Chondrocyte (in vitro differentiated cells): ENCODE results near the gene CMC1. TPM values are rescaled to one million over a fixed set of nuclear protein-coding genes. Genes with fewer than 3 reads are reported as not detected.

Experiments
- DNase-seq: peaks from one replicate; pipeline ENCODE4 v3.0.0; 2021; ENCODE audit warnings: mixed read lengths, low spot score
- H3K27ac Mint-ChIP-seq: one replicate; pipeline ENCODE4 v1.8.0; 2021; ENCODE audit warnings: mild to moderate bottlenecking, moderate library complexity, mixed read lengths; ENCODE audit not compliant: unreplicated experiment
- H3K27me3 Mint-ChIP-seq: 2 replicates; pipeline ENCODE4 v1.8.0; 2021; ENCODE audit warnings: low read depth, mixed read lengths
- H3K36me3 Mint-ChIP-seq: 2 replicates; pipeline ENCODE4 v1.8.0; 2021; ENCODE audit warnings: low read depth, mixed read lengths
- H3K4me1 Mint-ChIP-seq: 2 replicates; pipeline ENCODE4 v1.8.0; 2021; ENCODE audit warnings: low read depth, mild to moderate bottlenecking, mixed read lengths
- H3K4me3 Mint-ChIP-seq: one replicate; pipeline ENCODE4 v1.8.0; 2021; ENCODE audit warnings: mild to moderate bottlenecking, moderate library complexity, mixed read lengths; ENCODE audit not compliant: unreplicated experiment
- H3K9me3 Mint-ChIP-seq: 2 replicates; pipeline ENCODE4 v1.8.0; 2021; ENCODE audit warnings: low read depth, mixed read lengths
- CTCF ChIP-seq: fragments of 200-600 bp; sonication (generic); IDR thresholded peaks from 2 replicates; pipeline ENCODE4 v1.5.0; 2021; ENCODE audit warnings: antibody characterized with exemption, mild to moderate bottlenecking, moderate library complexity
- total RNA-seq: library from RNA; stranded (reverse); gene quantifications from 3 replicates; pipeline ENCODE4 v1.2.1, GENCODE V29; 2021

The CMC1 gene
- total RNA-seq, 1 donor from 2014 or later: 9.4 TPM

GRCh38 chr3:28278918-28279317 lies 37.5 kb downstream of the CMC1 start:
- Mint-ChIP-seq H3K9me3 (peaks cover 5% of the 10 kb centered on the region), H3K4me1 (no peaks in the 10 kb centered on the region), H3K27me3 (no peaks in the 10 kb centered on the region), H3K36me3 (peaks cover 10% of the 10 kb centered on the region), H3K4me3 (no peak overlapping the region), H3K27ac (no peak overlapping the region)
- no peak for TF ChIP-seq CTCF
- no peak for DNase-seq

GRCh38 chr3:28279770-28280169 lies 38.4 kb downstream of the CMC1 start:
- no peaks in the 10 kb centered on the region for H3K9me3 Mint-ChIP-seq
- TF ChIP-seq CTCF: no peak
- H3K27me3 Mint-ChIP-seq: no peaks in the 10 kb centered on the region
- peaks cover 4% of the 10 kb centered on the region for H3K36me3 Mint-ChIP-seq
- no peak overlapping the region for H3K4me3 Mint-ChIP-seq
- no peaks in the 10 kb centered on the region for H3K4me1 Mint-ChIP-seq
- H3K27ac Mint-ChIP-seq: no peak overlapping the region
- no peak for DNase-seq

- H3K4me1 Mint-ChIP-seq: no peaks in the 10 kb centered on the region
- H3K27me3 Mint-ChIP-seq: no peaks in the 10 kb centered on the region
- no peak for TF ChIP-seq CTCF
- no peaks in the 10 kb centered on the region for H3K9me3 Mint-ChIP-seq
- no peak overlapping the region for H3K27ac Mint-ChIP-seq
- peaks cover 1% of the 10 kb centered on the region for H3K36me3 Mint-ChIP-seq
- DNase-seq: no peak
- no peak overlapping the region for H3K4me3 Mint-ChIP-seq
Measured at GRCh38 chr3:28280781-28281180, 39.4 kb downstream of the CMC1 start.

- peak; percentile 82 for TF ChIP-seq CTCF
- Mint-ChIP-seq H3K4me3 (no peak overlapping the region), H3K4me1 (no peaks in the 10 kb centered on the region), H3K27me3 (no peaks in the 10 kb centered on the region), H3K27ac (no peak overlapping the region), H3K9me3 (no peaks in the 10 kb centered on the region), H3K36me3 (peaks cover 3% of the 10 kb centered on the region)
- DNase-seq: no peak
Measured at GRCh38 chr3:28286595-28286994, 45.2 kb downstream of the CMC1 start.

GRCh38 chr3:28287046-28287445 lies 45.6 kb downstream of the CMC1 start:
- Mint-ChIP-seq H3K27ac (no peak overlapping the region), H3K4me3 (no peak overlapping the region), H3K4me1 (no peaks in the 10 kb centered on the region), H3K9me3 (no peaks in the 10 kb centered on the region), H3K27me3 (no peaks in the 10 kb centered on the region), H3K36me3 (peaks cover 3% of the 10 kb centered on the region)
- DNase-seq: no peak
- TF ChIP-seq CTCF: no peak
